HUES48 (cell line): Measurements from ENCODE around the gene GRHL1.
"Not testable (repeated sequence)": the region's sequence is repeated elsewhere in the genome, so short reads cannot be mapped to it uniquely, and the experiment has no call there.

Experiments used
- H3K27ac ChIP-seq: one replicate; pipeline ENCODE4 v1.7.0; 2013; ENCODE audit warnings: low read depth, low read length, inconsistent platforms
- H3K27me3 ChIP-seq: 2 replicates; pipeline ENCODE4 v1.6.1; 2013; ENCODE audit warnings: mild to moderate bottlenecking, low read length; ENCODE audit not compliant: control insufficient read depth, insufficient read depth
- H3K36me3 ChIP-seq: 2 replicates; pipeline ENCODE4 v1.6.1; 2013; ENCODE audit warnings: low read length; ENCODE audit not compliant: control insufficient read depth, insufficient read depth
- H3K4me1 ChIP-seq: 2 replicates; pipeline ENCODE4 v1.6.1; 2013; ENCODE audit warnings: mild to moderate bottlenecking, low read length; ENCODE audit not compliant: control insufficient read depth, insufficient read depth
- H3K4me3 ChIP-seq: 2 replicates; pipeline ENCODE4 v1.5.1; 2013; ENCODE audit warnings: mild to moderate bottlenecking, low read depth, low read length
- H3K9ac ChIP-seq: 2 replicates; pipeline ENCODE4 v1.6.1; 2013; ENCODE audit warnings: mild to moderate bottlenecking, low read depth, low read length, moderate library complexity
- H3K9me3 ChIP-seq: 2 replicates; pipeline ENCODE4 v1.6.1; 2013; ENCODE audit warnings: low read length; ENCODE audit not compliant: control insufficient read depth, insufficient read depth

The GRHL1 gene

GRCh38 chr2:9927020-9927419 lies 24.5 kb upstream of the GRHL1 start:
- H3K36me3 ChIP-seq, result not testable (repeated sequence)

GRCh38 chr2:9937258-9937657 lies 14.2 kb upstream of the GRHL1 start:
- Histone ChIP-seq H3K36me3 (peaks cover 22% of the 10 kb centered on the region), H3K9me3 (no peaks in the 10 kb centered on the region), H3K9ac (no peak overlapping the region), H3K4me1 (peaks cover 11% of the 10 kb centered on the region), H3K4me3 (no peak overlapping the region), H3K27ac (no peak overlapping the region), H3K27me3 (no peaks in the 10 kb centered on the region)

More at GRCh38 chr2:9927020-9927419, 24.5 kb upstream of the GRHL1 start:
- not testable (repeated sequence) for H3K9ac ChIP-seq, H3K9me3 ChIP-seq, H3K27me3 ChIP-seq, H3K27ac ChIP-seq, H3K4me3 ChIP-seq, H3K4me1 ChIP-seq

GRCh38 chr2:9937968-9938367 lies 13.5 kb upstream of the GRHL1 start:
- H3K4me3 ChIP-seq, result no peak overlapping the region
- no peak overlapping the region for H3K9ac ChIP-seq
- H3K27me3 ChIP-seq, result no peaks in the 10 kb centered on the region
- no peak overlapping the region for H3K27ac ChIP-seq
- peaks cover 11% of the 10 kb centered on the region for H3K4me1 ChIP-seq
- H3K9me3 ChIP-seq, result no peaks in the 10 kb centered on the region
- H3K36me3 ChIP-seq, result peaks cover 19% of the 10 kb centered on the region

GRCh38 chr2:9939587-9940485 lies 11.7 kb upstream of the GRHL1 start:
- Histone ChIP-seq H3K27me3 (no peaks in the 10 kb centered on the region), H3K36me3 (peaks cover 3% of the 10 kb centered on the region), H3K9ac (no peak overlapping the region), H3K4me1 (peaks cover 11% of the 10 kb centered on the region), H3K9me3 (no peaks in the 10 kb centered on the region), H3K27ac (no peak overlapping the region), H3K4me3 (no peak overlapping the region)

- Histone ChIP-seq H3K9ac (no peak overlapping the region), H3K4me3 (no peak overlapping the region), H3K4me1 (peaks cover 11% of the 10 kb centered on the region), H3K27ac (no peak overlapping the region), H3K36me3 (no peaks in the 10 kb centered on the region), H3K9me3 (no peaks in the 10 kb centered on the region), H3K27me3 (peaks cover 6% of the 10 kb centered on the region; the same call in 1 of the 2 replicates)
Measured at GRCh38 chr2:9941196-9941995, 10.1 kb upstream of the GRHL1 start.

GRCh38 chr2:9941996-9942390 lies 9.5 kb upstream of the GRHL1 start:
- Histone ChIP-seq H3K4me1 (peaks cover 11% of the 10 kb centered on the region), H3K4me3 (no peak overlapping the region), H3K27ac (no peak overlapping the region), H3K36me3 (no peaks in the 10 kb centered on the region), H3K27me3 (peaks cover 6% of the 10 kb centered on the region; the same call in 1 of the 2 replicates), H3K9me3 (no peaks in the 10 kb centered on the region), H3K9ac (no peak overlapping the region)

- Histone ChIP-seq H3K36me3 (no peaks in the 10 kb centered on the region), H3K9me3 (no peaks in the 10 kb centered on the region), H3K4me3 (no peak overlapping the region), H3K27ac (no peak overlapping the region), H3K27me3 (peaks cover 6% of the 10 kb centered on the region; the same call in 1 of the 2 replicates), H3K4me1 (peaks cover 11% of the 10 kb centered on the region), H3K9ac (no peak overlapping the region)
Measured at GRCh38 chr2:9944330-9944758, 7.1 kb upstream of the GRHL1 start.

GRCh38 chr2:9945596-9945995 lies 5.9 kb upstream of the GRHL1 start:
- H3K9me3 ChIP-seq, result no peaks in the 10 kb centered on the region
- peaks cover 19% of the 10 kb centered on the region for H3K27me3 ChIP-seq
- H3K4me3 ChIP-seq, result no peak overlapping the region
- no peaks in the 10 kb centered on the region for H3K36me3 ChIP-seq
- no peak overlapping the region for H3K9ac ChIP-seq
- peaks cover under 1% of the 10 kb centered on the region; the same call in 1 of the 2 replicates for H3K4me1 ChIP-seq
- H3K27ac ChIP-seq, result no peak overlapping the region

GRCh38 chr2:9946076-9946475 lies 5.4 kb upstream of the GRHL1 start:
- Histone ChIP-seq H3K27ac (no peak overlapping the region), H3K9me3 (no peaks in the 10 kb centered on the region)

GRCh38 chr2:9946818-9947217 lies 4.7 kb upstream of the GRHL1 start:
- Histone ChIP-seq H3K36me3 (no peaks in the 10 kb centered on the region), H3K9ac (no peak overlapping the region), H3K4me3 (no peak overlapping the region), H3K27ac (no peak overlapping the region), H3K4me1 (no peaks in the 10 kb centered on the region; the same call in 1 of the 2 replicates), H3K27me3 (peaks cover 23% of the 10 kb centered on the region), H3K9me3 (no peaks in the 10 kb centered on the region)

More at GRCh38 chr2:9946076-9946475, 5.4 kb upstream of the GRHL1 start:
- Histone ChIP-seq H3K36me3 (no peaks in the 10 kb centered on the region), H3K9ac (no peak overlapping the region), H3K4me3 (no peak overlapping the region), H3K4me1 (no peaks in the 10 kb centered on the region; the same call in 1 of the 2 replicates), H3K27me3 (peaks cover 23% of the 10 kb centered on the region)

GRCh38 chr2:9948721-9949120 lies 2.8 kb upstream of the GRHL1 start:
- H3K27ac ChIP-seq, result no peak overlapping the region
- no peak overlapping the region for H3K4me3 ChIP-seq
- no peaks in the 10 kb centered on the region; the same call in 1 of the 2 replicates for H3K4me1 ChIP-seq
- peaks cover 42% of the 10 kb centered on the region for H3K27me3 ChIP-seq
- no peaks in the 10 kb centered on the region for H3K9me3 ChIP-seq
- no peaks in the 10 kb centered on the region for H3K36me3 ChIP-seq
- no peak overlapping the region for H3K9ac ChIP-seq
